Subcutaneous abdominal adipose tissue (tissue), 5 donors: ENCODE measurements around the gene FKBP9.
"Not testable (repeated sequence)": the region's sequence is repeated elsewhere in the genome, so short reads cannot be mapped to it uniquely, and the experiment has no call there.

Source experiments
- H3K27ac ChIP-seq: one replicate; pipeline ENCODE4 v1.7.0; 2013; ENCODE audit warnings: low read depth, mild to moderate bottlenecking, inconsistent platforms, low read length, moderate library complexity
- H3K27me3 ChIP-seq, 5 donors: one replicate each; pipeline ENCODE4 v1.7.0; 2013; ENCODE audit warnings: low read length in 5 of 5, inconsistent platforms in 1 of 5; ENCODE audit not compliant: control insufficient read depth in 5 of 5, insufficient read depth in 4 of 5
- H3K36me3 ChIP-seq, 5 donors: one replicate each; pipeline ENCODE4 v1.7.0; 2013; ENCODE audit warnings: low read length in 5 of 5; ENCODE audit not compliant: control insufficient read depth in 5 of 5, insufficient read depth in 5 of 5
- H3K4me1 ChIP-seq, 5 donors: one replicate each; pipeline ENCODE4 v1.7.0; 2013; ENCODE audit warnings: low read length in 5 of 5, mild to moderate bottlenecking in 3 of 5, moderate library complexity in 1 of 5; ENCODE audit not compliant: control insufficient read depth in 5 of 5, insufficient read depth in 5 of 5
- H3K4me3 ChIP-seq, 5 donors: one replicate each; pipeline ENCODE4 v1.7.0; 2013; ENCODE audit warnings: low read length in 5 of 5, low read depth in 1 of 5
- H3K9ac ChIP-seq, 5 donors: one replicate each; pipeline ENCODE4 v1.7.0; 2013; ENCODE audit warnings: low read length in 5 of 5, mild to moderate bottlenecking in 4 of 5, moderate library complexity in 3 of 5
- H3K9me3 ChIP-seq, 5 donors: one replicate each; pipeline ENCODE4 v1.7.0; 2013; ENCODE audit warnings: low read length in 5 of 5; ENCODE audit not compliant: control insufficient read depth in 5 of 5
- donor health status: healthy.
- donor health status: healthy.
- donor health status: healthy.
- donor health status: healthy.
- donor health status: healthy.

Gene FKBP9

GRCh38 chr7:32977159-32977558 lies 19.9 kb downstream of the FKBP9 start:
- H3K4me1 ChIP-seq, H3K27ac ChIP-seq, H3K27me3 ChIP-seq, H3K9ac ChIP-seq, H3K4me3 ChIP-seq, H3K9me3 ChIP-seq: not testable (repeated sequence)
- H3K36me3 ChIP-seq: peaks cover 3 to 19% (median 12%) of the 10 kb centered on the region in 5 donors

- H3K36me3 ChIP-seq: peaks cover 3 to 19% (median 12%) of the 10 kb centered on the region in 5 donors
- H3K27me3 ChIP-seq, H3K4me3 ChIP-seq, H3K9me3 ChIP-seq, H3K27ac ChIP-seq, H3K9ac ChIP-seq, H3K4me1 ChIP-seq: not testable (repeated sequence)
These were observed 22.0 kb downstream of the FKBP9 start for GRCh38 chr7:32979246-32979645.

DNA sequence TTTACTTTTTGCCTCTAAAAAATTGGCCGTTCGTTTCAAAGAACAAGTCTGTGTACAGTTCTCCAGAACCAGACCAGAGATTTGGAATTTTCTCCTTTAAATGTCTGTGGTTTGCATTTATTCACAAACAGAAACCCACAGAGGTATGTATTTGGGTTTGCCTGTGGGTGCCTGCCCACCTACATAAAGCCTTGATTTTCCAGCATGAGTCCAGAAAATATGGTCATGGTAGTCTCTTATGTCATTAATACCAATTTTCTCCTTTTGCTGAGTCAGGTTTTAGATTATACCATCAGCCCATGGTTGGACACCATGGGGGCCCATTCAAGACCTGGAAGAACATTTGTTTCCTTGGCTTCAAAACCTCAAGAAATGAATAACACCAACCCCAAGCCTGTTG lies 22.7 kb downstream of the FKBP9 start:
- not testable (repeated sequence) for H3K4me3 ChIP-seq, H3K27ac ChIP-seq
- peaks cover 3 to 19% (median 12%) of the 10 kb centered on the region in 5 donors for H3K36me3 ChIP-seq

DNA sequence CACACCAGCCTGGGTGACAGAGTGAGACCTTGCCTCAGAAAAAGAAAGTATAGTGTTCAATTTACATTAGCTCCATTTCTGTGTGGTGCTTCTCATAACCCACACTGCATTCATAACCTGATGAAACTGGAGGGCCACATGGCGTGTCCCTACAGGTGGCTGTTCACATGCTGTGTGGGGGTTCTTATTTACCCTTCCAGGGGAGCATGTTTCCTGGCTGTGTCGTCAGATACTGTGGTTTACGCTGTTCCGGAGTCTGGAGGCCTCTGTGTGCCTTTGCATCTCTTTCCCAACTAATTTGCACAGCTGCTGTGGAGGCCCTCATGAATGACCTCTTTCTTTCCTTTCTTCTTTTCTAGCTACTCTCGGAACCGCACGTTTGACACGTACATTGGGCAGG lies 30.9 kb downstream of the FKBP9 start:
- not testable (repeated sequence) for H3K9ac ChIP-seq, H3K27ac ChIP-seq

More for the DNA sequence above, 22.7 kb downstream of the FKBP9 start:
- not testable (repeated sequence) for H3K27me3 ChIP-seq, H3K9me3 ChIP-seq, H3K4me1 ChIP-seq, H3K9ac ChIP-seq

DNA sequence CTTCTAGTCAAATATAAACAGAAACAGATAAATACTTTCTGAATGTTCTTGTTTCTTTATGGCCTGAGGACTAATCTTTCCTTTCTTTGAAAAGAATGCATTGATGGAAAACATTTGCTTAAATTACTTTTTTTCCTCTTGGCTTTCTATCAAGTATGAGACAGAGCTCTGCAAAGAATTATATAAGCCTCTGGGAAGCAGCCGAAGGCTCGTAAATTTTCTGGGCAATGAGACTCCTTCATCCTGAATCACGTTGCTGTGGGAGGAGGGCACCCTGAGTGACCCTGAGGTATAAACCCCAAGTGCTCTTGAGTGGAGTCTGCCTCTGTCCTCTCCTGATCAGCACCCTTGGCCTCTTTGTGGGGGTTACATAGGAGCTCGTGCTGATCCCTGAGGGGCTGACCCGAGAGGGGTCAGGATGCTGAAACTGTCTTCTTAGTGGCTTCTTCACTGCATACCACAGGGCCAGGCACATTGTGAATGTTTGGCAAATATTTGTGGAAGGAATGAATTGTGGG lies 33.9 kb downstream of the FKBP9 start:
- not testable (repeated sequence) for H3K27me3 ChIP-seq, H3K9me3 ChIP-seq, H3K9ac ChIP-seq, H3K4me1 ChIP-seq, H3K4me3 ChIP-seq
- peak overlapping the region; percentile 44 for H3K27ac ChIP-seq
- peaks cover 0 to 18% (median 10%) of the 10 kb centered on the region in 5 donors for H3K36me3 ChIP-seq

More for the DNA sequence above, 30.9 kb downstream of the FKBP9 start:
- H3K9me3 ChIP-seq, H3K27me3 ChIP-seq, H3K4me1 ChIP-seq, H3K4me3 ChIP-seq: not testable (repeated sequence)
- peaks cover 0 to 19% (median 11%) of the 10 kb centered on the region in 5 donors for H3K36me3 ChIP-seq

DNA sequence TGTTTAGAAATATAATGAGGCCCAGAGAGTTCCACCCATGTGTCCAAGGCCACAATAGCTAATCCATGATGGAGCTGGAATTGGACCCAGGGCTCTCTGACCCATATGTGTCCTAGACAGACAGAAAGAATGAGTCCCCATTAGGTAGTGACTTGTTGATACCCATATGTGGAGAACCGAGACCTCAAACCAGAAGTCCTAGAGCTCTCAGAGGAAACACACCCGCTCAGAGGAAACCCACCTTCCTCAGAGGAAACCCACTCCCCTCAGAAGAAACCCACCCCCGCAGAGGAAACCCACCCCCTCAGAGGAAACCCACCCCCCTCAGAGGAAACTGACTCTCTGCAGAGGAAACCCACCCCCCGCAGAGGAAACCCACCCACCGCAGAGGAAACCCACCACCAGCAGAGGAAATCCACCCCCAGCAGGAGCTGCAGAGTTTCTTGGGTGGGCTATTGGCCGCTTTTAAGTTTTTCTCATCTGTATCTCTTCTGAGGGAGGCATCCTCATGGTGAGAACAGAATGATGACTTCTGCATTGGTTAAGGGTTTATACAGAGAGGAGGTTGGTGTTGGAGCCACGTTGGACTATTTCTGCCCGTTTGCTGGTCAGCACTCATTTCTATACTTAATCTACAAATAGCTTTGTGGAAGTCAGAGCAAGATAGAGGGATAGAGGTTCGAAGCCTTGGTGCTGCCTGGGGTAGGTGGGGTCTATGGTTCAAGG lies 34.9 kb downstream of the FKBP9 start:
- H3K36me3 ChIP-seq: peaks cover 0 to 12% (median 6%) of the 10 kb centered on the region in 5 donors
- H3K4me1 ChIP-seq, H3K27ac ChIP-seq, H3K9me3 ChIP-seq, H3K4me3 ChIP-seq, H3K27me3 ChIP-seq, H3K9ac ChIP-seq: not testable (repeated sequence)

- H3K9ac ChIP-seq, H3K27me3 ChIP-seq, H3K36me3 ChIP-seq, H3K27ac ChIP-seq, H3K9me3 ChIP-seq, H3K4me3 ChIP-seq, H3K4me1 ChIP-seq: not testable (repeated sequence)
These were observed 35.5 kb downstream of the FKBP9 start for GRCh38 chr7:32992750-32993149.

- H3K27me3 ChIP-seq, H3K36me3 ChIP-seq, H3K4me3 ChIP-seq, H3K9ac ChIP-seq, H3K27ac ChIP-seq, H3K9me3 ChIP-seq: not testable (repeated sequence)
- H3K4me1 ChIP-seq: peaks cover 0 to 10% (median 5%) of the 10 kb centered on the region in 5 donors
These were observed 40.7 kb downstream of the FKBP9 start for GRCh38 chr7:32997956-32998355.

DNA sequence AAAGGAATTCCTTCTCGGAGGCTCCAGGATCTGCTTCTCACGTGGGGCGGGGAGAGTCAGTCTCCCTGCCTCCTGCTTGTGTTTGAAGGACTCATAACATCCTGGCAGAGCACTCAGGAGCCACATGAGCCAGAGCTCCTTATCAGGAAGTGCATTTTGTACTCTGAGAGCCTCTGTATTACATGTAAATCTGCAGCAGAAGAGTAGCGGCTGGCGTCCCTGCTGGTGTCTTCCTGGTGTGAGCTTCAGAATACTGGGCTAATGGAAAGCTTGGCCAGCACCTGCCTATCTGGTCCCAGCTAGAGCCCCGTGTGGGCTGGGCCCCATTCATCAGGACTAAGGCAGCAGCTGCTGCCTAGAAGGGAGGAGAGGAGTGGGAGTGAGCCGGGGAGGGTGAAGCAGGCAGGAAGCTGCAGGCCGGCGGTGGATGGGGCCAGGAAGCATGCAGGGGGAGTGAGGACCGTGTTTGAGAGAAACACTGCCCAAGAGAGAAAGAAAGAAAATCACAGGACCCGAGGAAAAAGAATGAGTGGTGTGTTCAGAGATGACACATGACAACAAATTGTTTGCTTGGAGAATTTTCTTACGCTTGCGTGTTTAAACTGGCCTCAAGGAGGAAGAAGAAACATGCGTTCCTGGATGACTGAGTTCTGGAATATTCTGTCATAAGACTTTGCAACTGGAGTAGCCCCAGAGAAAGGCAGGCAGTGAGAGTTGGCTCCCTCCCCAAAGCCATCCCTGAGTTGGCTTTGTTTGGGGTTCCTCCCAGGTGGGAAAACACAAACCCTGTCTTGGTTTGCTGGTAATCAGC lies 41.3 kb downstream of the FKBP9 start:
- peaks cover 0 to 10% (median 5%) of the 10 kb centered on the region in 5 donors for H3K4me1 ChIP-seq
- H3K9ac ChIP-seq, H3K27ac ChIP-seq, H3K9me3 ChIP-seq, H3K27me3 ChIP-seq, H3K4me3 ChIP-seq: not testable (repeated sequence)
- peaks cover 0 to 11% (median 8%) of the 10 kb centered on the region in 5 donors for H3K36me3 ChIP-seq

GRCh38 chr7:32999380-32999779 lies 42.1 kb downstream of the FKBP9 start:
- H3K9me3 ChIP-seq, H3K4me3 ChIP-seq, H3K27me3 ChIP-seq, H3K27ac ChIP-seq, H3K9ac ChIP-seq: not testable (repeated sequence)
- peaks cover 0 to 10% (median 5%) of the 10 kb centered on the region in 5 donors for H3K4me1 ChIP-seq
- peaks cover 0 to 19% (median 13%) of the 10 kb centered on the region in 5 donors for H3K36me3 ChIP-seq
